ENCODE measurements around the gene ARHGAP8.

The ARHGAP8 gene

GRCh38 chr22:44883011-44883421 lies 130.6 kb downstream of the ARHGAP8 start:
- TF ChIP-seq, protein P1, sequence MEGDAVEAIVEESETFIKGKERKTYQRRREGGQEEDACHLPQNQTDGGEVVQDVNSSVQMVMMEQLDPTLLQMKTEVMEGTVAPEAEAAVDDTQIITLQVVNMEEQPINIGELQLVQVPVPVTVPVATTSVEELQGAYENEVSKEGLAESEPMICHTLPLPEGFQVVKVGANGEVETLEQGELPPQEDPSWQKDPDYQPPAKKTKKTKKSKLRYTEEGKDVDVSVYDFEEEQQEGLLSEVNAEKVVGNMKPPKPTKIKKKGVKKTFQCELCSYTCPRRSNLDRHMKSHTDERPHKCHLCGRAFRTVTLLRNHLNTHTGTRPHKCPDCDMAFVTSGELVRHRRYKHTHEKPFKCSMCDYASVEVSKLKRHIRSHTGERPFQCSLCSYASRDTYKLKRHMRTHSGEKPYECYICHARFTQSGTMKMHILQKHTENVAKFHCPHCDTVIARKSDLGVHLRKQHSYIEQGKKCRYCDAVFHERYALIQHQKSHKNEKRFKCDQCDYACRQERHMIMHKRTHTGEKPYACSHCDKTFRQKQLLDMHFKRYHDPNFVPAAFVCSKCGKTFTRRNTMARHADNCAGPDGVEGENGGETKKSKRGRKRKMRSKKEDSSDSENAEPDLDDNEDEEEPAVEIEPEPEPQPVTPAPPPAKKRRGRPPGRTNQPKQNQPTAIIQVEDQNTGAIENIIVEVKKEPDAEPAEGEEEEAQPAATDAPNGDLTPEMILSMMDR (IDR thresholded peaks at IDR 0.05; ENCODE audit: extremely low read depth, insufficient read depth, missing control alignments) = no peak
- DNase-seq (ENCODE audit: low spot score) = no peak
- in situ Hi-C loops (cut with MboI; ENCODE audit: low pct_unique_long_range_greater_than_20kb, low sequenced_read_pairs, unreplicated experiment) = no loop called here

DNA sequence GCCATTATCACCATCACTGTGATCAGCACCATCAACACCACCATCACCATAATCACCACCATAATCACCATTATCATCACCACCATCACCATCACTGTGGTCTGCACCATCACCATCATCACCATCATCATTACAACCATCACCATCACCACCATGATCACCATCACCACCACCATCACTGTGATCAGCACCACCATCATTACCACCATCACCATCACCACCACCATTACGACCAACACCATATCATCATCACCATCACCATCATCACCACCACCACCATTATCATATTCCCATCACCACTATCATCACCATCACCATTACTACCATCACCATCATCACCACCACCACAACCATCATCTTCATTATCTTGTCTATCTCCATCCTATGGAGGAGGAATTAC lies 132.2 kb downstream of the ARHGAP8 start:
- TF ChIP-seq, protein P1 (IDR thresholded peaks at IDR 0.05; ENCODE audit: extremely low read depth, insufficient read depth, missing control alignments) = no peak
- in situ Hi-C loops (cut with MboI; ENCODE audit: low pct_unique_long_range_greater_than_20kb, low sequenced_read_pairs, unreplicated experiment) = no loop called here
- no peak for DNase-seq (ENCODE audit: low spot score)

- TF ChIP-seq, protein P1 (IDR thresholded peaks at IDR 0.05; ENCODE audit: extremely low read depth, insufficient read depth, missing control alignments) = no peak
- in situ Hi-C loops (cut with MboI; ENCODE audit: low pct_unique_long_range_greater_than_20kb, low sequenced_read_pairs, unreplicated experiment) = no loop called here
- DNase-seq (ENCODE audit: low spot score) = no peak
These were observed 132.8 kb downstream of the ARHGAP8 start for GRCh38 chr22:44884968-44885805.

DNA sequence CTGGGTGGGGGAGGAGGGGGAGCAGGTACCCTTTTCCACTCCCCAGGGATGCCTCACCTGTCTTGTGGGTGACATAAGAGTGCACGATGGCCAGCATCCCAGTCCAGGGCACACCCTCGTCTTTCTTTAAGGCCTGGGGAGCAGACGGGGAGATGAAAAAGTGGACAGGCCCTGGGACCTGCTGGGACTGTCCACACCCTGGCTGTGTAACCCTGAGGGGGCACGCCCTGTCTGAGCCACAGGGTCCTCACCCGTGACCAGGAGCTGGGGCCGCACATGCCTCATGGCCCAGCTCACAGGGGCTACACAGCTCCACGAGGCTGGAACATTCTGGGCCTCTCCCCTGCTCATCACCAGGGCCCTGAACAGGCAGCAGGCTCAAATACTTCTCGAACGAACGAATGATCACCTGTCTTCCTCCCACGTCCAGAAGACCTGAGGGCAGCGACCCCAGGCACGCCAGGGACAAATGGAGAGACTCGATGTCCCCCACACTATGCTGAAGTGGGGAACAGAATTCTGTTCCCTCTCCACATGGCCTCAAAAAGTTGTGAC lies 133.5 kb downstream of the ARHGAP8 start:
- in situ Hi-C loops (cut with MboI; ENCODE audit: low pct_unique_long_range_greater_than_20kb, low sequenced_read_pairs, unreplicated experiment) = no loop called here
- no peak for DNase-seq (ENCODE audit: low spot score)

GRCh38 chr22:44887941-44888366 lies 135.6 kb downstream of the ARHGAP8 start:
- no peak for DNase-seq (ENCODE audit: low spot score)
- in situ Hi-C loops (cut with MboI; ENCODE audit: low pct_unique_long_range_greater_than_20kb, low sequenced_read_pairs, unreplicated experiment) = no loop called here
- TF ChIP-seq, protein P1 (IDR thresholded peaks at IDR 0.05; ENCODE audit: extremely low read depth, insufficient read depth, missing control alignments) = no peak

More for the DNA sequence above, 133.5 kb downstream of the ARHGAP8 start:
- TF ChIP-seq, protein P1 (IDR thresholded peaks at IDR 0.05; ENCODE audit: extremely low read depth, insufficient read depth, missing control alignments) = no peak

DNA sequence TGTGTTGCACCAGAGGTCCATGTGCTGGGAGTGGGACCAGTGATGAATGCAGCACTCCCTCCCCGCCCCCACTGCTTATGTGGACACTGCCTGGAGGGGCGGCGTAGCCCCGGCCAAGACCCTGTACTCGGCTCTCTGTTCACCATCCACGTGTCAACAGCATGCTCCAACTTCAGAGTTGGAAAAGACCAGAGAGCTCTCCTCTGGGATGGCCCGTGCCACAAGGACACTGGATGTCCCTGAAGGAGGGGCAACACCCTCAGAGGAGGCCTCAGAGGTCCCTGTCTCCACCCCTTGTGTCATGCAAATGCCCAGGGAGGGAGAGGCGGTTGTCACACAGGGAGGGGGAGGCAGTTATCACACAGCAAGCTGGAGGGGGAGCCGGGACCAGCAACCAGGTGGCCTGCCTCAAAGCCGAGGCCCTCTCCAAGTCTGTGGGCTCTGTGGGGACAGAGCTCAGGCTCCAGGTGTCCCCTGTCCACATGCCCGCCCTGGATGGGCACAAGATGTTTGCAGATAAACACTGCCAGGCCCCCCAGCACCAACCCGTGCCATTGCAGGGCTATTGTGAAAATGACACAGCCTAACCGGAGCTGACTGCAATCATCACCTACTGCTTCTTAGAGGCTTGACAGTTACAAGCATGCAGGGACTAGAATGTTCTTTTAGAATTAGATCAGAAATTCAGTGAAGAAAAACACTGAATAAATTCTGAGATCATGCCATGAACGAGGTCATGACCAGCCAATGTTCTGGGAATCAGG lies 136.3 kb downstream of the ARHGAP8 start:
- in situ Hi-C loops (cut with MboI; ENCODE audit: low pct_unique_long_range_greater_than_20kb, low sequenced_read_pairs, unreplicated experiment) = no loop called here
- TF ChIP-seq, protein P1 (IDR thresholded peaks at IDR 0.05; ENCODE audit: extremely low read depth, insufficient read depth, missing control alignments) = no peak
- no peak for DNase-seq (ENCODE audit: low spot score)
